Neural progenitor cell (in vitro differentiated cells): ENCODE data around the gene GTF3C4. TPM values are rescaled to one million over a fixed set of nuclear protein-coding genes. Genes with fewer than 3 reads are reported as not detected.

ENCODE experiments used
- DNase-seq: peaks from one replicate; pipeline ENCODE4 v3.0.0-alpha.2; 2016; ENCODE audit warnings: low spot score
- H2AFZ ChIP-seq: fragments of 200-600 bp; sonication (generic); replicated peaks from 2 replicates; pipeline ENCODE4 v1.6.1; 2016; ENCODE audit warnings: antibody characterized with exemption
- H3F3A ChIP-seq: fragments of 200-600 bp; sonication (generic); 2 replicates; pipeline ENCODE4 v1.6.1; 2016; ENCODE audit warnings: antibody characterized with exemption, low read depth
- H3K27ac ChIP-seq: fragments of 200-600 bp; sonication (generic); 2 replicates; pipeline ENCODE4 v1.5.1; 2016; ENCODE audit warnings: mild to moderate bottlenecking
- H3K27me3 ChIP-seq: fragments of 200-600 bp; sonication (generic); 2 replicates; pipeline ENCODE4 v1.6.1; 2016; ENCODE audit warnings: mild to moderate bottlenecking, moderate library complexity
- H3K36me3 ChIP-seq: fragments of 200-600 bp; sonication (generic); 2 replicates; pipeline ENCODE4 v1.5.1; 2016
- H3K4me1 ChIP-seq: fragments of 200-600 bp; sonication (generic); 2 replicates; pipeline ENCODE4 v1.6.1; 2016; ENCODE audit warnings: mixed run types
- H3K4me2 ChIP-seq: fragments of 200-600 bp; sonication (generic); 2 replicates; pipeline ENCODE4 v1.6.1; 2016
- H3K4me3 ChIP-seq: fragments of 200-600 bp; sonication (generic); 2 replicates; pipeline ENCODE4 v1.5.1; 2016
- H3K79me2 ChIP-seq: fragments of 200-600 bp; sonication (generic); 2 replicates; pipeline ENCODE4 v1.6.1; 2016; ENCODE audit warnings: low read depth
- H3K9ac ChIP-seq: fragments of 200-600 bp; sonication (generic); 2 replicates; pipeline ENCODE4 v1.6.1; 2016
- H3K9me3 ChIP-seq: fragments of 200-600 bp; sonication (generic); 2 replicates; pipeline ENCODE4 v1.5.1; 2016; ENCODE audit warnings: low read depth
- H4K20me1 ChIP-seq: fragments of 200-600 bp; sonication (generic); 2 replicates; pipeline ENCODE4 v1.6.1; 2016; ENCODE audit warnings: low read depth
- H3K27ac Mint-ChIP-seq: 3 replicates; pipeline ENCODE4 v1.8.0; 2021; ENCODE audit warnings: mixed read lengths
- H3K27me3 Mint-ChIP-seq: 2 replicates; pipeline ENCODE4 v1.8.0; 2022; ENCODE audit warnings: low read depth, mild to moderate bottlenecking, inconsistent platforms, moderate library complexity, mixed read lengths; ENCODE audit not compliant: insufficient read depth
- H3K36me3 Mint-ChIP-seq: 3 replicates; pipeline ENCODE4 v1.8.0; 2021; ENCODE audit warnings: mixed read lengths
- H3K4me1 Mint-ChIP-seq: 3 replicates; pipeline ENCODE4 v1.8.0; 2021; ENCODE audit warnings: mixed read lengths
- H3K4me3 Mint-ChIP-seq: 3 replicates; pipeline ENCODE4 v1.8.0; 2021; ENCODE audit warnings: mild to moderate bottlenecking, moderate library complexity, mixed read lengths
- H3K9me3 Mint-ChIP-seq: 3 replicates; pipeline ENCODE4 v1.8.0; 2020; ENCODE audit warnings: mixed read lengths
- CTCF ChIP-seq: fragments of 200-600 bp; sonication (generic); IDR thresholded peaks from 2 replicates; pipeline ENCODE4 v1.5.1; 2017; ENCODE audit warnings: antibody characterized with exemption, mild to moderate bottlenecking
- EZH2 ChIP-seq: fragments of 200-600 bp; sonication (generic); IDR thresholded peaks from 2 replicates; pipeline ENCODE4 v1.6.1; 2017; ENCODE audit warnings: antibody characterized with exemption, mild to moderate bottlenecking, moderate library complexity
- EZH2phosphoT487 ChIP-seq: fragments of 200-600 bp; sonication (generic); IDR thresholded peaks from 2 replicates; pipeline ENCODE4 v1.6.1; 2017; ENCODE audit warnings: antibody characterized with exemption
- total RNA-seq: library from RNA; depleted of rRNA; stranded (reverse); fragments of >200 nt; gene quantifications from 2 replicates; pipeline ENCODE4 v1.2.3, GENCODE V29; 2015; ENCODE audit warnings: low replicate concordance

The GTF3C4 gene
- total RNA-seq, 1 donor from 2014 or later = 31.4 TPM

- H3K27ac Mint-ChIP-seq = no peak overlapping the region
- H3K36me3 Mint-ChIP-seq = peaks cover 22% of the 10 kb centered on the region
- Histone ChIP-seq H3K4me1 (peaks cover 14% of the 10 kb centered on the region), H3F3A (peaks cover 21% of the 10 kb centered on the region), H3K36me3 (no peaks in the 10 kb centered on the region), H3K4me3 (peak overlapping the region; percentile 73), H3K4me2 (peak overlapping the region; percentile 83), H3K27me3 (no peaks in the 10 kb centered on the region), H3K9ac (no peak overlapping the region), H4K20me1 (peaks cover 56% of the 10 kb centered on the region), H3K79me2 (peaks cover 90% of the 10 kb centered on the region), H2AFZ (no peak overlapping the region), H3K9me3 (no peaks in the 10 kb centered on the region), H3K27ac (no peak overlapping the region)
- no peaks in the 10 kb centered on the region for H3K27me3 Mint-ChIP-seq
- TF ChIP-seq EZH2phosphoT487 = no peak
- TF ChIP-seq EZH2 = no peak
- no peak for TF ChIP-seq CTCF
- DNase-seq = no peak
- H3K4me1 Mint-ChIP-seq = peaks cover 26% of the 10 kb centered on the region
- peak overlapping the region; percentile 95 for H3K4me3 Mint-ChIP-seq
- H3K9me3 Mint-ChIP-seq = no peaks in the 10 kb centered on the region
These were observed 2.1 kb downstream of the GTF3C4 start for GRCh38 chr9:132672413-132672690.

GRCh38 chr9:132673355-132673754 lies 3.1 kb downstream of the GTF3C4 start:
- no peak overlapping the region for H3K4me3 ChIP-seq
- Mint-ChIP-seq H3K36me3 (peaks cover 29% of the 10 kb centered on the region), H3K9me3 (no peaks in the 10 kb centered on the region), H3K4me1 (peaks cover 22% of the 10 kb centered on the region), H3K27me3 (no peaks in the 10 kb centered on the region), H3K4me3 (peak overlapping the region; percentile 15), H3K27ac (no peak overlapping the region)
- no peak overlapping the region for H2AFZ ChIP-seq
- H3K79me2 ChIP-seq = peaks cover 90% of the 10 kb centered on the region
- H3K36me3 ChIP-seq = no peaks in the 10 kb centered on the region
- H3K4me1 ChIP-seq = peaks cover 14% of the 10 kb centered on the region
- H3K9me3 ChIP-seq = no peaks in the 10 kb centered on the region
- H3K9ac ChIP-seq = no peak overlapping the region
- H3F3A ChIP-seq = peaks cover 17% of the 10 kb centered on the region
- H3K27ac ChIP-seq = no peak overlapping the region
- H3K27me3 ChIP-seq = no peaks in the 10 kb centered on the region
- TF ChIP-seq CTCF (peak; percentile 6), EZH2phosphoT487 (no peak)
- peaks cover 66% of the 10 kb centered on the region for H4K20me1 ChIP-seq
- peak; percentile 30 for DNase-seq
- no peak overlapping the region for H3K4me2 ChIP-seq

- Histone ChIP-seq H3K4me2 (no peak overlapping the region), H4K20me1 (peaks cover 77% of the 10 kb centered on the region), H3K79me2 (peaks cover 92% of the 10 kb centered on the region), H3K9ac (no peak overlapping the region), H3K27ac (no peak overlapping the region), H3K4me1 (peaks cover 9% of the 10 kb centered on the region), H3K27me3 (no peaks in the 10 kb centered on the region), H3F3A (peaks cover 8% of the 10 kb centered on the region), H3K36me3 (no peaks in the 10 kb centered on the region), H3K9me3 (no peaks in the 10 kb centered on the region), H3K4me3 (no peak overlapping the region), H2AFZ (no peak overlapping the region)
- peaks cover 38% of the 10 kb centered on the region for H3K36me3 Mint-ChIP-seq
- H3K27ac Mint-ChIP-seq = no peak overlapping the region
- H3K27me3 Mint-ChIP-seq = no peaks in the 10 kb centered on the region
- no peak overlapping the region for H3K4me3 Mint-ChIP-seq
- peaks cover 18% of the 10 kb centered on the region for H3K4me1 Mint-ChIP-seq
- no peak for TF ChIP-seq CTCF
- no peak for TF ChIP-seq EZH2
- TF ChIP-seq EZH2phosphoT487 = no peak
- no peaks in the 10 kb centered on the region for H3K9me3 Mint-ChIP-seq
- no peak for DNase-seq
These were observed 4.2 kb downstream of the GTF3C4 start for GRCh38 chr9:132674485-132674884.

- TF ChIP-seq EZH2phosphoT487 (no peak), EZH2 (no peak), CTCF (no peak)
These were observed 7.7 kb downstream of the GTF3C4 start for GRCh38 chr9:132677976-132678375.

More at GRCh38 chr9:132677976-132678375, 7.7 kb downstream of the GTF3C4 start:
- no peak overlapping the region for H2AFZ ChIP-seq
- no peak for DNase-seq
- H3K4me3 ChIP-seq = no peak overlapping the region
- H3K4me2 ChIP-seq = no peak overlapping the region
- Mint-ChIP-seq H3K4me1 (peaks cover 4% of the 10 kb centered on the region), H3K9me3 (no peaks in the 10 kb centered on the region), H3K4me3 (no peak overlapping the region), H3K36me3 (peaks cover 44% of the 10 kb centered on the region), H3K27ac (no peak overlapping the region), H3K27me3 (no peaks in the 10 kb centered on the region)
- peaks cover 100% of the 10 kb centered on the region for H3K79me2 ChIP-seq
- H3K4me1 ChIP-seq = no peaks in the 10 kb centered on the region
- H3K36me3 ChIP-seq = peaks cover 3% of the 10 kb centered on the region
- H3K9me3 ChIP-seq = no peaks in the 10 kb centered on the region
- no peaks in the 10 kb centered on the region for H3K27me3 ChIP-seq
- peaks cover 94% of the 10 kb centered on the region for H4K20me1 ChIP-seq
- no peak overlapping the region for H3K9ac ChIP-seq
- no peaks in the 10 kb centered on the region for H3F3A ChIP-seq
- no peak overlapping the region for H3K27ac ChIP-seq
